ENCODE results near the gene EPS15.
"Not testable (repeated sequence)": the region's sequence is repeated elsewhere in the genome, so short reads cannot be mapped to it uniquely, and the experiment has no call there.

Gene EPS15

DNA sequence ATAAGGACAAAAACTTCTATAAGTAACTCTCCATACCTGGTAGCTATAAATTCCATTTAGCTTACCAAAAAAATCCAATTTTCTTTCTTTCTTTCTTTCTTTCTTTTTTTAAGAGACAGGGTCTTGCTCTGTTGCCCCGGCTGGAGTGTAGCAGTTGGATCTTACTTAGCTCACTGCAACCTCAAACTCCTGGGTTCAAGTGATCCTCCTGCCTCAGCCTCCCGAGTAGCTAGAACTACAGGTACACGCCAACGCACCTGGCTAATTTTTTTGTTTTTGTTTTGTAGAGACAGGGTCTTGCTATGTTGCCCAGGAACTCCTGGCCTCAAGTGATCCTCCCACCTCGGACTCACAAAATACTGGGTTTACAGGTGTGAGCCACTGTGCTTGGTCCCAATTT is 75.5 kb downstream of the EPS15 start:
- Histone ChIP-seq H3K4me3 (ENCODE audit: low read depth, low read length) (no peak overlapping the region), H3K36me3 (peaks cover 6% of the 10 kb centered on the region), H3K9me3 (ENCODE audit: severe bottlenecking) (no peaks in the 10 kb centered on the region), H3K27ac (no peak overlapping the region), H3K27me3 (ENCODE audit: insufficient read depth, low read depth, severe bottlenecking) (no peaks in the 10 kb centered on the region)
- DNase-seq = no peak
- TF ChIP-seq, protein P1, sequence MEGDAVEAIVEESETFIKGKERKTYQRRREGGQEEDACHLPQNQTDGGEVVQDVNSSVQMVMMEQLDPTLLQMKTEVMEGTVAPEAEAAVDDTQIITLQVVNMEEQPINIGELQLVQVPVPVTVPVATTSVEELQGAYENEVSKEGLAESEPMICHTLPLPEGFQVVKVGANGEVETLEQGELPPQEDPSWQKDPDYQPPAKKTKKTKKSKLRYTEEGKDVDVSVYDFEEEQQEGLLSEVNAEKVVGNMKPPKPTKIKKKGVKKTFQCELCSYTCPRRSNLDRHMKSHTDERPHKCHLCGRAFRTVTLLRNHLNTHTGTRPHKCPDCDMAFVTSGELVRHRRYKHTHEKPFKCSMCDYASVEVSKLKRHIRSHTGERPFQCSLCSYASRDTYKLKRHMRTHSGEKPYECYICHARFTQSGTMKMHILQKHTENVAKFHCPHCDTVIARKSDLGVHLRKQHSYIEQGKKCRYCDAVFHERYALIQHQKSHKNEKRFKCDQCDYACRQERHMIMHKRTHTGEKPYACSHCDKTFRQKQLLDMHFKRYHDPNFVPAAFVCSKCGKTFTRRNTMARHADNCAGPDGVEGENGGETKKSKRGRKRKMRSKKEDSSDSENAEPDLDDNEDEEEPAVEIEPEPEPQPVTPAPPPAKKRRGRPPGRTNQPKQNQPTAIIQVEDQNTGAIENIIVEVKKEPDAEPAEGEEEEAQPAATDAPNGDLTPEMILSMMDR (IDR thresholded peaks at IDR 0.05; ENCODE audit: low read depth, low read length) = no peak

DNA sequence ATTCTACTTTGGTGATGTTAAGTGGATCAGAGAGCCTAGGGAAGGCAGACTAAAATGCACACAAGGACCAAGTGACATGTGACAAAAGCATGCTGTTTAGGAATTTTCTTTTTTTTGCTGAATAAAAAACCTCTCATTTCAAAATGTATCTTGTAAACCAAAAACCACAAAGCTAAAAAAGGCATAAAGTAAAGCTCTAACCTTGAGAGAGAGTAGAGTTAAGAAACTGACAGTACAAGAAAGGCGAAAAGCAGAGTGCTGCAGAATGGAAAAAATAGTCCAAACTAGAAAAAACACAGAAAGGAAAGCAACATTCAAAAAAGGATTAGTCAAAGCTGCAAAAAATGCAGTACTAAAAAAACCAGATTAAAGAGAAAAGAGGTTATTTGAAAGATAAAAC is 76.5 kb downstream of the EPS15 start:
- Histone ChIP-seq H3K36me3 (peaks cover 6% of the 10 kb centered on the region), H3K27ac (no peak overlapping the region), H3K4me3 (ENCODE audit: low read depth, low read length) (no peak overlapping the region), H3K27me3 (ENCODE audit: insufficient read depth, low read depth, severe bottlenecking) (no peaks in the 10 kb centered on the region), H3K9me3 (ENCODE audit: severe bottlenecking) (no peaks in the 10 kb centered on the region)
- TF ChIP-seq, protein P1 (IDR thresholded peaks at IDR 0.05; ENCODE audit: low read depth, low read length) = no peak
- DNase-seq = no peak

DNA sequence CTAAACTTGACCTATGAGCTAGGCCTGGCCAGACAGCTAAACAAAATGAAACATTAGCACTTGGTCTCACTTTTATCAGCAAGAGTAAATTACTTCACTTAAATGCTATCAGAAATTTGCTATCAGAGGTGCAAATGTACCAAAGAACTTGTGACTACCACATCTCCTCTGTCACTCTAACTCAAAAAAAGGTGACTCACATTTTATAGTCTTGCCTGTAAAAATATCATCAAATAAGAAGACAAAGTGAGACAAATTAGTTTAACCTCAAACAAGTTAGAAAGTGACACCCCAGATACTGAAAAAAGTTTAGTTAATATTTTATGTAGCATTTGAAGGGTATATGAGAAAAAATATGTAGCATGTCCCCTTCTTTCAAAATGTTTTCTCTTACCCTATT is 76.9 kb downstream of the EPS15 start:
- no peaks in the 10 kb centered on the region for H3K9me3 ChIP-seq (ENCODE audit: severe bottlenecking)
- no peak overlapping the region for H3K27ac ChIP-seq
- DNase-seq = no peak
- no peaks in the 10 kb centered on the region for H3K27me3 ChIP-seq (ENCODE audit: insufficient read depth, low read depth, severe bottlenecking)
- TF ChIP-seq, protein P1 (IDR thresholded peaks at IDR 0.05; ENCODE audit: low read depth, low read length) = no peak
- H3K4me3 ChIP-seq (ENCODE audit: low read depth, low read length) = no peak overlapping the region
- H3K36me3 ChIP-seq = peaks cover 6% of the 10 kb centered on the region

DNA sequence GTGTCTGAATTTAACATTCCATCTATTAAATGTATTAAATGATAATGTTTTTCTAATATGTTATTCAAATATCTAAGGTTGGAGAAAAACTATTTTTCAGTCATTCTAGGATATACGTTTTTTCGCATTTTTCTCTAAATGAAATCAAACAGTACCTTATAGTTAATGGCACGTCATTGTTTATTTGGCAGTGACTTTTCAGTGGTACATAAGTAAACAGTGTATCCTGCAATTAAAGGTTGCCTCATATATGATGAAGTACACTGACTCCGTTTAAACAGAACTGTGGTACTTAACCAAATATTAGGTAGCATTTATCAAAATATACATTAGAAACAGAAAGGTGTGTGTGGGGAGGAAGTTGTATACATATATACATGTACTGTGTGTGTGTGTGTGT is 79.2 kb downstream of the EPS15 start:
- TF ChIP-seq, protein P1 (IDR thresholded peaks at IDR 0.05; ENCODE audit: low read depth, low read length) = no peak
- DNase-seq = no peak
- H3K27me3 ChIP-seq (ENCODE audit: insufficient read depth, low read depth, severe bottlenecking) = no peaks in the 10 kb centered on the region
- no peak overlapping the region for H3K4me3 ChIP-seq (ENCODE audit: low read depth, low read length)
- H3K9me3 ChIP-seq (ENCODE audit: severe bottlenecking) = no peaks in the 10 kb centered on the region
- peaks cover 17% of the 10 kb centered on the region for H3K36me3 ChIP-seq
- no peak overlapping the region for H3K27ac ChIP-seq

DNA sequence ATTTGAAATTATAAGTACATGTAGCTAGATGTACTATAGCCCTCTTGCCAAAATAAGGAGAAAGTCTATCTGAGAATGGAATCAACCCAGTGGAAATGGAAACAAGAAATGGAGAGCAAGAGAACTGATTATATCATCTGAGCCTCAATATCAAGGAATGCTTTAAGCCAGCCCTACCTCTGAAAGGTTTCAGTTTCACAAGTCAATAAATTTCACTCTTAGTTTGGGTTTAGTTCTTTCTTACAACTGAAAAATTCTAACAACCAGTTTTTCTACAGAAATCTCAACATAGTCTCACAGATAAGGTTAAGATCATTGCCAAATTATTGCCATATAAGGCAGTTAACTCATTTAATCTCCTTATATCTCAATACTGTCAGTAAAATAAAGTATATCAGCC is 80.0 kb downstream of the EPS15 start:
- TF ChIP-seq, protein P1 (IDR thresholded peaks at IDR 0.05; ENCODE audit: low read depth, low read length) = no peak
- H3K36me3 ChIP-seq = peaks cover 17% of the 10 kb centered on the region
- H3K4me3 ChIP-seq (ENCODE audit: low read depth, low read length) = no peak overlapping the region
- no peak overlapping the region for H3K27ac ChIP-seq
- H3K27me3 ChIP-seq (ENCODE audit: insufficient read depth, low read depth, severe bottlenecking) = no peaks in the 10 kb centered on the region
- no peaks in the 10 kb centered on the region for H3K9me3 ChIP-seq (ENCODE audit: severe bottlenecking)
- DNase-seq = no peak

DNA sequence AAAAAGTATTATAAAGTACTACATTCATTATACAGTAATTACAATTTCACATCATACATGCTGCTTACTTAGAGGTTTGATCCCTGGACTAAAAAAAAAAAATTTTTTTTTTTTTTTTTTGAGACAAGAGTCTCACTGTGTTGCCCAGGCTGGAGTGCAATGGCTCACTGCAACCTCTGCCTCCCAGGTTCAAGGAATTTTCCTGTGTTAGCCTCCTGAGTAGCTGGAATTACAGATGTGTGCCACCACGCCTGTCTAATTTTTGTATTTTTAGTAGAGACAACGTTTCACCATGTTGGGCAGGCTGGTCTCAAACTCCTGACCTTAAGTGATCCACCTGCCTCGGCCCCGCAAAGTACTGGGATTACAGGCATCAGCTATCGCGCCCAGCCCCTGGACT is 81.7 kb downstream of the EPS15 start:
- not testable (repeated sequence) for DNase-seq; H3K9me3 ChIP-seq (ENCODE audit: severe bottlenecking); H3K4me3 ChIP-seq (ENCODE audit: low read depth, low read length); H3K27me3 ChIP-seq (ENCODE audit: insufficient read depth, low read depth, severe bottlenecking); H3K27ac ChIP-seq
- H3K36me3 ChIP-seq = peaks cover 21% of the 10 kb centered on the region

All from WERI-Rb-1 (cell line).